ENCODE data around the gene LAMB4. TPM values are rescaled to one million over a fixed set of nuclear protein-coding genes. Genes with fewer than 3 reads are reported as not detected.

LAMB4 gene
- total and polyA plus RNA-seq, 12 donors, result 0.15 to 0.69 (median 0.25) TPM; not detected in 3

DNA sequence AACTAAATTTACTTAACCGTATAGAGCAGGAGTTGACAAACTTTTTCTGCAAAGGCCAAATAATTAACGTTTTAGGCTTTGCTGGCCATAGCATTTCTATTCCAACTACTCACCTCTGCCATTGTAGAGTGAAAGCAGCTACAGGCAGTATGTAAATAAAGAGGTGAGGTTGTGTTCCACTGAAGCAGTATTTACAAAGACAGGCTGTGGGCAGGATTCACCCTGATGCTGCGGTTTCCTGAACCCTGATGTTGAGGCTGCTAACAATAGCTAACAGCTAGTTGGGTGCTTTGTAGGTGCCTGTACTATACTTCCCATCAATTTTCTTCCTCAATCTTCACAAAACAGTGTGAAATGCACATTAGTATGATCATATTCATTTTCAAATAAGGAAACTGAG lies 80.2 kb downstream of the LAMB4 start:
- TF ChIP-seq, protein P1, sequence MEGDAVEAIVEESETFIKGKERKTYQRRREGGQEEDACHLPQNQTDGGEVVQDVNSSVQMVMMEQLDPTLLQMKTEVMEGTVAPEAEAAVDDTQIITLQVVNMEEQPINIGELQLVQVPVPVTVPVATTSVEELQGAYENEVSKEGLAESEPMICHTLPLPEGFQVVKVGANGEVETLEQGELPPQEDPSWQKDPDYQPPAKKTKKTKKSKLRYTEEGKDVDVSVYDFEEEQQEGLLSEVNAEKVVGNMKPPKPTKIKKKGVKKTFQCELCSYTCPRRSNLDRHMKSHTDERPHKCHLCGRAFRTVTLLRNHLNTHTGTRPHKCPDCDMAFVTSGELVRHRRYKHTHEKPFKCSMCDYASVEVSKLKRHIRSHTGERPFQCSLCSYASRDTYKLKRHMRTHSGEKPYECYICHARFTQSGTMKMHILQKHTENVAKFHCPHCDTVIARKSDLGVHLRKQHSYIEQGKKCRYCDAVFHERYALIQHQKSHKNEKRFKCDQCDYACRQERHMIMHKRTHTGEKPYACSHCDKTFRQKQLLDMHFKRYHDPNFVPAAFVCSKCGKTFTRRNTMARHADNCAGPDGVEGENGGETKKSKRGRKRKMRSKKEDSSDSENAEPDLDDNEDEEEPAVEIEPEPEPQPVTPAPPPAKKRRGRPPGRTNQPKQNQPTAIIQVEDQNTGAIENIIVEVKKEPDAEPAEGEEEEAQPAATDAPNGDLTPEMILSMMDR (IDR thresholded peaks at IDR 0.05), result no peak
- WGBS, 2 donors, result 95 to 96% methylated on average over 3 of the region's 3 CpGs
- H3K9me3 ChIP-seq, result no peaks in the 10 kb centered on the region
- H3K4me1 ChIP-seq, result peaks cover 0 to 11% (median 7%) of the 10 kb centered on the region in 9 donors
- no peak for ATAC-seq
- H3K36me3 ChIP-seq, result no peaks in the 10 kb centered on the region
- no peak overlapping the region for H3K4me3 ChIP-seq
- DNase-seq, result no peak
- no peak overlapping the region for H3K27ac ChIP-seq
- H3K27me3 ChIP-seq, result no peaks in the 10 kb centered on the region
- intact Hi-C loops (cut with DNase I), result no loop called here

DNA sequence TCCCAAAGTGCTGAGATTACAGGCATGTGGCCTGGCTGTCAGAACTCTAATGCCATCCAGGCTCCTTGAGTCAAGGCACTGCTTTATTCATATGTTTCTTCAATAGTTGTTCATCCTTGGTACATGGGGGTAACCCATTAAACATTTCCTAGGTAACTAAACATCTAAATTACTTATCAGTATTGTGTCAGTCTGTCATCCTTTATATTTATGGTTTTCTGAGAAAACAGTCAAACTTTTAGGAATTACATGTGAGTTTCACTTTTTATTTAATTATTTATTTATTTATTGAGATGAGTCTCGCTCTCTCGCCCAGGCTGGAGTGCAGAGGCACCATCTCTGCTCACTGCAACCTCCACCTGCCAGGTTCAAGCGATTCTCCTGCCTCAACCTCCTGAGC lies 81.7 kb downstream of the LAMB4 start:
- ATAC-seq, result no peak
- no peaks in the 10 kb centered on the region for H3K9me3 ChIP-seq
- intact Hi-C loops (cut with DNase I), result no loop called here
- no peaks in the 10 kb centered on the region for H3K27me3 ChIP-seq
- H3K4me3 ChIP-seq, result no peak overlapping the region
- TF ChIP-seq, protein P1 (IDR thresholded peaks at IDR 0.05), result no peak
- H3K27ac ChIP-seq, result no peak overlapping the region
- peaks cover 0 to 14% (median 7%) of the 10 kb centered on the region in 9 donors for H3K4me1 ChIP-seq
- WGBS, 2 donors, result 97 to 100% methylated on average over 3 of the region's 3 CpGs
- DNase-seq, result no peak
- H3K36me3 ChIP-seq, result no peaks in the 10 kb centered on the region

DNA sequence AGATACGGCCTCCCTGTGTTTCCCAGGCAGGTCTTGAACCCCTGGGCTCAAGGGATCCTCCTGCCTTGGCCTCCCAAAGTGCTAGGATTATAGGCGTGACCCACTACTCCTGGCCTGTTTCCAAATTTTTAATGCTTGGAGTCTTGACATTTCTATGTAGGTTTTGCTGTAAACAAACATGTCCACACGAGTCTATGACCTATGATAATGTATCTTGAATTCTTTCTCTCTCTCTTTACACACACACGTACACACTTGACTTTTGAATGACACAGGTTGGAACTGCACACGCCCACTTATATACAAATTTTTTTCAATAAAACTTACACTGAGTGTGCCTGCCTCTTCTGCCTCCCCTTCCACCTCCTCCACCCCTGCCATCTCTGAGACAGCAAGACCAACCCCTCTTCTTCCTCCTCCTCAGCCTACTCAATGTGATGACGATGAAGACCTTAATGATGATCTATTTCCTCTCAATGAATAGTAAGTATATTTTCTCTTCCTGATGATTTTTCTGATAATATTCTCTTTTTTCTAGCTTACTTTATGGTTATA lies 83.1 kb downstream of the LAMB4 start:
- Histone ChIP-seq H3K27me3 (no peaks in the 10 kb centered on the region), H3K27ac (no peak overlapping the region), H3K4me1 (peaks cover 0 to 14% (median 7%) of the 10 kb centered on the region in 9 donors), H3K36me3 (no peaks in the 10 kb centered on the region), H3K9me3 (no peaks in the 10 kb centered on the region), H3K4me3 (no peak overlapping the region)
- WGBS, 2 donors, result 91 to 92% methylated on average over 6 of the region's 6 CpGs
- ATAC-seq (no peak), DNase-seq (no peak)
- TF ChIP-seq, protein P1 (IDR thresholded peaks at IDR 0.05), result no peak
- intact Hi-C loops (cut with DNase I), result no loop called here

DNA sequence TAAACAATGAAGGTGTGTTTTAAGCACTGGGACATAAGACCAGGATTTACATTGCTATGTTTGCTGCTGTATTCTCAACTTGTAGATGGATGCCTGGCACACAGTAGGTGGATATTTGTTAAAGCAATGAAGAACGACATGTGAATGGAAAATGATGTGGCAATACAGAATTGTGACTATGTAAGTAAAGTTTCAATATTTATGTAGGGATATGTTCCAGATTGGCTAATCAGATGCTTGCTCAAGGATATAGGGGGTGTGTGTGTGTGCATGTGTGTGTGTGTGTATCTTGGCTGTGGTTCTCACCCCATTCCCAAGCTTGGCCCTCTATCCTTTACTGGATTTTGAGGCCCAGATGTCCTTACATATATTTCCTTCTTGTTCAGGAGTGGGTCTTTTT lies 84.5 kb downstream of the LAMB4 start:
- DNase-seq (no peak), ATAC-seq (no peak)
- intact Hi-C loops (cut with DNase I), result no loop called here
- no peaks in the 10 kb centered on the region for H3K27me3 ChIP-seq
- no peaks in the 10 kb centered on the region for H3K36me3 ChIP-seq
- H3K4me1 ChIP-seq, result peaks cover 0 to 14% (median 7%) of the 10 kb centered on the region in 9 donors
- no peaks in the 10 kb centered on the region for H3K9me3 ChIP-seq
- 74 to 84% methylated on average over 1 of the region's 1 CpG for WGBS, 2 donors
- TF ChIP-seq, protein P1 (IDR thresholded peaks at IDR 0.05), result no peak
- no peak overlapping the region for H3K27ac ChIP-seq
- no peak overlapping the region for H3K4me3 ChIP-seq
